Activated effector memory CD4-positive, alpha-beta T cell treated with Interleukin-2 at 50 U/mL for 16 hours (primary cell): ENCODE measurements around the gene RNF144A.

ENCODE experiments used
- DNase-seq: peaks from one replicate; pipeline ENCODE4 v3.0.0-alpha.2; 2020

Gene RNF144A

DNA sequence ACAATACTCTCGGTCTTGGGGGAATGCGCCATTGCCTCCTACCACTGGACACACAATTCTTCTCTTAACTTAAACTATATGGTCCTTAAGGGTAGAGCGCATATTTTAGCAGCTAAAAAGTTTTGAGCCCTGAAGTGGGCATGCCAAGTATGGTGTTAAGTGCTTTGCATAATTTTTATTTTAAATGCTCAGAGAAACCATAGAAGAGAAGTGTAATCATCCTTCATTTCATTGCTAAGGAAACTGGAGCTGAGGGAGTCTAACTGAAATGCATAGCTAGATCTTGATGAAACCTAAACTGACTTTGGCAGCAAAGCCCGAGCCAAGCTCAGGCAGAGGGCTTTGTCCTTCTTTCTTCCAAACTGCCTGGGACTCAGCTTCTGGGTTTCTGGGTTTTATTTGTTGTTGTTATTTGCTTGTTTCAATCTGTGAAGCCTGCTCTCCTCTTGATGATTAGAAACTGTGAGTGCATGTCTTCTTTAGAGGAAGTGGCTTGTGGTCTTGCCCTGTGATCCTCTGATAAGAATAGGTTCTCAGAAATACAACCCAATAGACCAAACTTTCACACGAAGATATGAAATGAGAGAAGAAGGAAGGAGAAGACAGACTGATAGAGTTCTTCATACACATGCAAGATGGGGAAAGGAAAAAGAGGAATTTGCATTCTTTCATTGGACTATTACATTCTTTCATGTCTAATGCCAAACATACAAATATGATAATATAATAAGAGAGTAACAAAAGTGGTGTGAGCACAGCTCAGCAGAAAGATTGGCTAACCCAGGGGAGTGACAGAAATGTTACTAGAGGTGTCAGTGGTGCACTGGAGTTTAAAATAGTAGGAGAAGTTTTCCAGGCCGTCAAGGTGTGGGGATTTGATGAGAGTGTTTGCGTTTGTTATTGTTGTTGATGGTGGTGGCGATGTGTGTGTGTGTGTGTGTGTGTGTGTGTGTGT lies 7.5 kb upstream of the RNF144A start:
- no peak for DNase-seq

GRCh38 chr2:6911721-6912120 lies 5.5 kb upstream of the RNF144A start:
- DNase-seq = no peak

- peak; percentile 31 for DNase-seq
These were observed 3.6 kb upstream of the RNF144A start for GRCh38 chr2:6913415-6914157.

GRCh38 chr2:6914828-6915227 lies 2.4 kb upstream of the RNF144A start:
- no peak for DNase-seq

- DNase-seq = no peak
These were observed 1.8 kb upstream of the RNF144A start for GRCh38 chr2:6915399-6915798.

DNA sequence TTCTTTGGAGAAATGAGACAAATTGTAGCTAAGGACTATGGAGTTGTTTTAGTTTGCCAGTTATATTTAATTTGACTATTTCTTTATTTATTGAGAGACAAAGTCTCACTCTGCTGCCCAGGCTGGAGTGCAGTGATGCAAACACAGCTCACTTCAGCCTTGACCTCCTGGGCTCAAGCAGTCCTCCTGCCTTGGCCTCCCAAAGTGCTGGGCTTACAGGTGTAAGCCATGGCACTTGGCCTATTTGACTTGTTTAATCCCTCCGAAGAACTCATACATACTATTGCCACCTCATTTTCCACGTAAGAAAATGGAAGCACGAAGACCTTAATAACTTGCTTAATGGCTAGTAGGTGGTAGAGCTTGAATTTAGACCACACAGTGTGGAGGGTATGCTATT lies 988 bp upstream of the RNF144A start:
- DNase-seq = no peak

GRCh38 chr2:6916736-6917070 lies 509 bp upstream of the RNF144A start:
- DNase-seq = no peak

DNA sequence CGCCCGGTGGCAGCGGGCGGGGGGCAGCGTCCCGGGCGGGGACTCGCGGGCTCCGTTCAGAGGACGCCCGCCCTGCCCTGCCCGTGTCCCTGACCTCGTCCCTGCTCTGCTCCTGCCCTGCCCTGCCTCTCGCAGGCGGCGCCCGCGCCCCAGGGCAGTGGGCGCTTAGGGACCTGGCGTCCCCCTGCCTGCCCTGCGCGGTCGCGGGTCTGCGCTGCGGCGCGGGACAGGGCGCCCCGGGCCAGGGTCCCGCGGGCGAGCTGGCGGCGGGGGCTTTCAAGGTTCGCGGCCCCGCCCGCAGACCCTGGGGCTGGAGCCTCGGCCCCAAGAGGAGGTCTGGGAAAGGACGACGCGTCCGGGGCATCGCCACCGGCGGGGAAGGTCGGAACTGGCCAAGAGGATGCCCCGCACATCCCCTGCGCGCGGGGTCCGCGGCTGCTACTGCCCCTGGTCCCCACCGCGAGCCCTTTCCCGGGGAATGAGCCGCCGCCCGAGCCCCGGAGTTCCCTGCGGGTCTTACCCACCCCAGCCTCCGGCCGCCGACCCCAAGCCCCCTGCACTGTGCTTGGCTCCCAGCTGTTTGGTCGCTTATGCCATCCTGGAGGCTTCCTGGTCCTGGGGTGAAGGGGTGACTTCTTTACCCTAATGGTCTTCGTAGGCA lies 679 bp downstream of the RNF144A start:
- DNase-seq = no peak

- DNase-seq = no peak
These were observed 2.9 kb downstream of the RNF144A start for GRCh38 chr2:6919901-6920742.

DNA sequence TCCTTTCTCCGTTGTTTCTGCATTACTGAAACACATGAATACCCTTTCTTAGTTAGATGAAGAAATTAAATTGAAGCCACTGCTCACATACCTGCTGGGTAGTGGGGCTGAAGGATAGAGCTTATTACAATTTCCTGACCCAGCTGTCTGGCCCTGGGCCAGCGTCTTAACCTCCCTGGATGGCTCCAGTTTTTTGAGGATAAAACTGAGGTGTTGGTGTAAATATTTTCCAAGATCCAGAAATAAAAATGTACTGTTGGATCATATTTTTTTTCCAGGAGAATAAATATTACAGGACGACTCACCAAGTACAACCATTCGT lies 3.5 kb downstream of the RNF144A start:
- no peak for DNase-seq

GRCh38 chr2:6921321-6921922 lies 4.2 kb downstream of the RNF144A start:
- no peak for DNase-seq

DNA sequence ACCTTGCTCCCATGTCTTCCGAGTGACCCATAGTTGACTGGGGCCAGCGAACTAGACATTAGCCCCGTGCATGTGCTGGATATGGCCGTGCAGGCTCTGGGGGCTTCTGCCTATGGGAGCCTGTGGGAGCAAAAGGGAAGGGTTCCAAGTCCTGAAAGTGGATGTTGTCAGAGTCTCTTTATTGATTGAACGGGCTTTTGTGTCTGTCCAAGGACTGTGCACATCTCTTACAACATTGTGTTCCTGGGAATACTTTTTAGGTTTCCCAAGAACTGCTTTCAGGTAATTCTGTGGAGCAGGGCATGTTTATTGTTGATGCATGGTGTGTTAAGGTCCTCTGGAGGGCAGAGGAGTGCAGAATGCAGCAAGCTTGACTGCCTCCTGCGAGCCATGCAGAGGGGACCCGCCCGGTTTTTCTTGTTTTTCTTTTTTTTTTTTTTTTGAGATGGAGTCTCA lies 5.0 kb downstream of the RNF144A start:
- DNase-seq = no peak

- DNase-seq = no peak
These were observed 6.1 kb downstream of the RNF144A start for GRCh38 chr2:6923319-6923718.

DNA sequence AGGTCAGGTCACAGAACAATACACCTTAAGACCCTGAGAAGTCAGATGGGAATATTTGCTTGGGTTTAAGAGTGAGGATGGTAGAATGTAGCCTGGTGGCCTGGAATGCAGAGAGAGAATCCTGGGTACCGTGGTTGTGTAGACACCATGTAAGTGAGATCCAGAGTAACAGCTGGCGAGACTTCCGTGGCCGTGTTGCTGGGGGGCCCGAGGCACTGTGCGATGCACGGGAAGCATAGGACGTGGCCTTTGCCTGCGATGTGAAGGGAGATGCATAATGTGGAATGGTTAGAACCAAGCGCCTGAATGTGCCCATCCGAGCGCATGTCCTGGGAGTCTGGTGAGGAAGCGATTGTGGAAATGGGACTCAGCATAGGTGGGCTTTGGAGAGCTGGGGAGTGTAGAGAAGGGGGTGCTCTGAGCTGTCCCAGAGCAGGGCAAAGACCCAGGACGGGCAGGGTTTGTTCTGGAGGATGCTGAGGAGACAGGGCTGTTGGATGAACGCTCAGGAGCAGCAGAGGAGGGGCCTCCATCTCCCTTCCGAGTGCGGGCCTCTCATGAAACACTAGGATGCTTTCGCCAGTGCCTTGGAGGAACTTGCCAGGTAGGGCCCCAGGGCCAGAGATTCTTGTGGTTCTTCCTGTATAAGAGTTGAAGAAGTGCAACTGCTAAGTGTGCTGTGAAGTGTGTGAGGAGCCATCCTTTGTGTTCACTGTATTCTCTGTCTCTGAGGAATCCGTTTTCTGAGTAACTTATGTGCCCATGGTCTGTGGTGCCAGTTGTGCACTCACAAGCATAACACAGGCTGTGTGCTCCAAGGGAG lies 7.1 kb downstream of the RNF144A start:
- no peak for DNase-seq

- no peak for DNase-seq
These were observed 7.8 kb downstream of the RNF144A start for GRCh38 chr2:6924924-6925409.

DNA sequence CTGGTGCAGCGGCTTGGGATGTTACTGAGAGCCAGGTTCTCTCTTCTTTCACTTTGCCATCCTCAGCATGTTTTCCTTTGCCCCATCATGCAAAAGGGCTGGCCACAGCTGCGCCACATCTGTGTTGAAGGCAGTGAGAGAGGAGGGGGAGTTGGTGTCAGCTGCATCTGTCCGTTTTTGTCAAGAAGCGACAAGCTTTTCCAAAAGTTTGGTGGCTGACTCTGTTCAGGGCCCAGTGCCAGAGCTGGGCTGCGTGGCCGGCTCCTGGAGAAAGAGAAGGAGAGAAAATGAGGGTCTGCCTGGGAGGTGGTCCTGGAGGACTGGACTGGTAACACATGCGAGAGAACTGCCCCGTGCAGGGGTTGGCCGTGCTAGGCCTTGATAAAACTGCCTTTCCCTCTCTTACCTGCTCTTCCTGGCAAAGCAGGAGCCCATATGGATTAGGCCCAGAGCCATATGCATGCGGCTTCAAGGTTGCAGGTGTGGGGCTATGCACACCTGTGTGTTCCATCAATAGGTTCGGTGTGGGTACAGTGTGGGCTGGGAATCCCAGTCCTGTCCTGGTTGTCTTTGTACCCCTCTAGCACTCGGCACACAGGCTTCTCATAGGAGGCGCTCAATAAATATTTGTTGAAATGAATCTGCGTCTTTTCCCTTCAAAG lies 9.0 kb downstream of the RNF144A start:
- DNase-seq = no peak

GRCh38 chr2:6927186-6927585 lies 10.0 kb downstream of the RNF144A start:
- no peak for DNase-seq

- DNase-seq = no peak
These were observed 10.5 kb downstream of the RNF144A start for GRCh38 chr2:6927753-6928152.

DNA sequence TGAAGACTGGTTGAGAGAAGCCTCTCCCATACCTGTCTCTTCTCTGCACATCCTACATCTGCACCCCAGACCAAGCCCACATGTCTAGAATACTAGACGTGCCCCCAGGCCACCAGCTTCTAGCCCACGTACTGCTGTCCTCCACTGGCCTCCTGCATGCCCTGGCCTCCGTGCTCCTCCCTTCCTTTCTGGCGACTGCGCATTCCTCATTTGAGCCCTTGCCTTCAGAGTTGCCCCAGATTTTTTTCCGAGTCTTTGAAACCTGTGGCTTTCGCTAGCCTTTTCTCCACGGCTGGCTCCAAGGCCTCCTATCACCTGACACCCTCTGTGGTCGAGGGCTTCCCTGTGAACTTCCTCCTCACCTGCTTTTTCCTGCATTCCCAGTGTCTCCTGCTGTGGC lies 11.2 kb downstream of the RNF144A start:
- no peak for DNase-seq

GRCh38 chr2:6929196-6929819 lies 12.1 kb downstream of the RNF144A start:
- no peak for DNase-seq
